Measurements from ENCODE around the gene SUMO3. TPM values are rescaled to one million over a fixed set of nuclear protein-coding genes. Genes with fewer than 3 reads are reported as not detected.

SUMO3 gene
- total RNA-seq, 1 experiment from 2014 or later, result 70.3 TPM

- H3K79me2 ChIP-seq (ENCODE audit: low read length), result peaks cover 39% of the 10 kb centered on the region
- H3K9me3 ChIP-seq (ENCODE audit: low read length), result no peaks in the 10 kb centered on the region
- no peak overlapping the region for H3K4me2 ChIP-seq (ENCODE audit: low read depth, low read length, poor library complexity, severe bottlenecking)
- no peak overlapping the region for H3K9ac ChIP-seq (ENCODE audit: low read length)
- no peaks in the 10 kb centered on the region for H3K9me2 ChIP-seq (replicated peaks; ENCODE audit: insufficient read depth, low read length)
- H3K27me3 ChIP-seq (ENCODE audit: low read length), result no peaks in the 10 kb centered on the region
- H3K36me3 ChIP-seq (ENCODE audit: insufficient read depth, low read length), result peaks cover 21% of the 10 kb centered on the region; the same call in 1 of the 2 replicates
- H3K27ac ChIP-seq (ENCODE audit: low read length), result no peak overlapping the region
- DNase-seq, result no peak
- no peak overlapping the region for H2AFZ ChIP-seq (ENCODE audit: low read length)
- peaks cover 3% of the 10 kb centered on the region; the same call in 1 of the 2 replicates for H4K20me1 ChIP-seq (ENCODE audit: insufficient read depth, low read depth, low read length)
- peaks cover 20% of the 10 kb centered on the region for H3K4me1 ChIP-seq (ENCODE audit: low read length)
- no peak overlapping the region for H3K4me3 ChIP-seq (ENCODE audit: low read length)
These were observed 12.0 kb downstream of the SUMO3 start for GRCh38 chr21:44805859-44806258.

- Histone ChIP-seq H3K79me2 (ENCODE audit: low read length) (peaks cover 42% of the 10 kb centered on the region), H3K9ac (ENCODE audit: low read length) (no peak overlapping the region), H3K9me3 (ENCODE audit: low read length) (no peaks in the 10 kb centered on the region), H2AFZ (ENCODE audit: low read length) (no peak overlapping the region), H3K4me1 (ENCODE audit: low read length) (peaks cover 26% of the 10 kb centered on the region), H3K4me2 (ENCODE audit: low read depth, low read length, poor library complexity, severe bottlenecking) (no peak overlapping the region), H3K4me3 (ENCODE audit: low read length) (no peak overlapping the region), H3K27ac (ENCODE audit: low read length) (no peak overlapping the region), H3K36me3 (ENCODE audit: insufficient read depth, low read length) (peaks cover 24% of the 10 kb centered on the region; the same call in 1 of the 2 replicates), H3K27me3 (ENCODE audit: low read length) (no peaks in the 10 kb centered on the region), H4K20me1 (ENCODE audit: insufficient read depth, low read depth, low read length) (peaks cover 9% of the 10 kb centered on the region; the same call in 1 of the 2 replicates), H3K9me2 (replicated peaks; ENCODE audit: insufficient read depth, low read length) (no peaks in the 10 kb centered on the region)
- DNase-seq, result no peak
These were observed 12.6 kb downstream of the SUMO3 start for GRCh38 chr21:44805226-44805625.

- no peak for DNase-seq
- no peak overlapping the region for H3K4me3 ChIP-seq (ENCODE audit: low read length)
- H3K9me2 ChIP-seq (replicated peaks; ENCODE audit: insufficient read depth, low read length), result no peaks in the 10 kb centered on the region
These were observed 13.1 kb downstream of the SUMO3 start for GRCh38 chr21:44804762-44805161.

GRCh38 chr21:44803651-44804050 lies 14.2 kb downstream of the SUMO3 start:
- Histone ChIP-seq H3K4me1 (ENCODE audit: low read length) (peaks cover 33% of the 10 kb centered on the region), H3K27me3 (ENCODE audit: low read length) (no peaks in the 10 kb centered on the region), H3K4me3 (ENCODE audit: low read length) (no peak overlapping the region), H3K27ac (ENCODE audit: low read length) (no peak overlapping the region), H3K9ac (ENCODE audit: low read length) (no peak overlapping the region), H3K4me2 (ENCODE audit: low read depth, low read length, poor library complexity, severe bottlenecking) (peak overlapping the region; percentile 92), H4K20me1 (ENCODE audit: insufficient read depth, low read depth, low read length) (peaks cover 23% of the 10 kb centered on the region; the same call in 1 of the 2 replicates), H2AFZ (ENCODE audit: low read length) (no peak overlapping the region), H3K36me3 (ENCODE audit: insufficient read depth, low read length) (peaks cover 37% of the 10 kb centered on the region), H3K9me2 (replicated peaks; ENCODE audit: insufficient read depth, low read length) (no peaks in the 10 kb centered on the region), H3K9me3 (ENCODE audit: low read length) (no peaks in the 10 kb centered on the region), H3K79me2 (ENCODE audit: low read length) (peaks cover 55% of the 10 kb centered on the region)
- DNase-seq, result no peak

More at GRCh38 chr21:44804762-44805161, 13.1 kb downstream of the SUMO3 start:
- H3K27ac ChIP-seq (ENCODE audit: low read length), result no peak overlapping the region
- peaks cover 26% of the 10 kb centered on the region for H3K36me3 ChIP-seq (ENCODE audit: insufficient read depth, low read length)
- peaks cover 13% of the 10 kb centered on the region; the same call in 1 of the 2 replicates for H4K20me1 ChIP-seq (ENCODE audit: insufficient read depth, low read depth, low read length)
- H3K27me3 ChIP-seq (ENCODE audit: low read length), result no peaks in the 10 kb centered on the region
- no peak overlapping the region for H3K4me2 ChIP-seq (ENCODE audit: low read depth, low read length, poor library complexity, severe bottlenecking)
- H3K9me3 ChIP-seq (ENCODE audit: low read length), result no peaks in the 10 kb centered on the region
- no peak overlapping the region for H2AFZ ChIP-seq (ENCODE audit: low read length)
- peaks cover 45% of the 10 kb centered on the region for H3K79me2 ChIP-seq (ENCODE audit: low read length)
- H3K9ac ChIP-seq (ENCODE audit: low read length), result no peak overlapping the region
- peaks cover 31% of the 10 kb centered on the region for H3K4me1 ChIP-seq (ENCODE audit: low read length)

GRCh38 chr21:44802396-44803153 lies 15.3 kb downstream of the SUMO3 start:
- Histone ChIP-seq H3K9me2 (replicated peaks; ENCODE audit: insufficient read depth, low read length) (no peaks in the 10 kb centered on the region), H4K20me1 (ENCODE audit: insufficient read depth, low read depth, low read length) (peaks cover 23% of the 10 kb centered on the region; the same call in 1 of the 2 replicates), H3K9me3 (ENCODE audit: low read length) (no peaks in the 10 kb centered on the region), H3K36me3 (ENCODE audit: insufficient read depth, low read length) (peaks cover 43% of the 10 kb centered on the region), H3K27me3 (ENCODE audit: low read length) (no peaks in the 10 kb centered on the region), H3K4me1 (ENCODE audit: low read length) (peaks cover 33% of the 10 kb centered on the region), H2AFZ (ENCODE audit: low read length) (no peak overlapping the region), H3K27ac (ENCODE audit: low read length) (peak overlapping the region; percentile 55), H3K4me2 (ENCODE audit: low read depth, low read length, poor library complexity, severe bottlenecking) (peak overlapping the region; percentile 92), H3K4me3 (ENCODE audit: low read length) (peak overlapping the region; percentile 93), H3K9ac (ENCODE audit: low read length) (peak overlapping the region; percentile 97), H3K79me2 (ENCODE audit: low read length) (peaks cover 66% of the 10 kb centered on the region)
- DNase-seq, result peak; percentile 54

- Histone ChIP-seq H3K79me2 (ENCODE audit: low read length) (peaks cover 72% of the 10 kb centered on the region), H3K27ac (ENCODE audit: low read length) (peak within 1 kb of the TSS; percentile 55), H4K20me1 (ENCODE audit: insufficient read depth, low read depth, low read length) (peaks cover 27% of the 10 kb centered on the region), H3K4me1 (ENCODE audit: low read length) (peaks cover 33% of the 10 kb centered on the region), H3K9ac (ENCODE audit: low read length) (peak within 1 kb of the TSS; percentile 97), H3K9me2 (replicated peaks; ENCODE audit: insufficient read depth, low read length) (no peaks in the 10 kb centered on the region), H3K4me3 (ENCODE audit: low read length) (peak within 1 kb of the TSS; percentile 93), H2AFZ (ENCODE audit: low read length) (no peak within 1 kb of the TSS; the same call in 1 of the 2 replicates), H3K36me3 (ENCODE audit: insufficient read depth, low read length) (peaks cover 46% of the 10 kb centered on the region), H3K9me3 (ENCODE audit: low read length) (no peaks in the 10 kb centered on the region), H3K27me3 (ENCODE audit: low read length) (no peaks in the 10 kb centered on the region), H3K4me2 (ENCODE audit: low read depth, low read length, poor library complexity, severe bottlenecking) (peak within 1 kb of the TSS; percentile 92)
- peak; percentile 95 for DNase-seq
These were observed 16.1 kb downstream of the SUMO3 start, which contains the start of gene UBE2G2 for GRCh38 chr21:44801468-44802395. Gene UBE2G2, minus strand, starts transcription at chr21:44801820. Its CDS starts 72 bp downstream, at chr21:44801748.

- peak overlapping the region; percentile 93 for H3K4me3 ChIP-seq (ENCODE audit: low read length)
- DNase-seq, result peak; percentile 71
- no peaks in the 10 kb centered on the region for H3K9me3 ChIP-seq (ENCODE audit: low read length)
- H3K79me2 ChIP-seq (ENCODE audit: low read length), result peaks cover 79% of the 10 kb centered on the region
- no peak overlapping the region for H2AFZ ChIP-seq (ENCODE audit: low read length)
- peaks cover 28% of the 10 kb centered on the region for H4K20me1 ChIP-seq (ENCODE audit: insufficient read depth, low read depth, low read length)
- peaks cover 33% of the 10 kb centered on the region for H3K4me1 ChIP-seq (ENCODE audit: low read length)
- peak overlapping the region; percentile 97 for H3K9ac ChIP-seq (ENCODE audit: low read length)
- H3K36me3 ChIP-seq (ENCODE audit: insufficient read depth, low read length), result peaks cover 48% of the 10 kb centered on the region
- H3K4me2 ChIP-seq (ENCODE audit: low read depth, low read length, poor library complexity, severe bottlenecking), result peak overlapping the region; percentile 92
- no peaks in the 10 kb centered on the region for H3K9me2 ChIP-seq (replicated peaks; ENCODE audit: insufficient read depth, low read length)
- peak overlapping the region; percentile 41; the same call in 1 of the 2 replicates for H3K27ac ChIP-seq (ENCODE audit: low read length)
- H3K27me3 ChIP-seq (ENCODE audit: low read length), result no peaks in the 10 kb centered on the region
These were observed 16.8 kb downstream of the SUMO3 start for GRCh38 chr21:44800971-44801467.

Measured in Karpas-422 (cell line).